PC-9 (cell line): ENCODE measurements around the gene RARB. TPM values are rescaled to one million over a fixed set of nuclear protein-coding genes. Genes with fewer than 3 reads are reported as not detected.

ENCODE experiments used
- BruUV-seq: library from RNA; stranded (reverse); fragments of 400-500 nt; replicated peaks from 2 replicates; lab custom pipeline; 2021; lab: Mats Ljungman, UMichigan
- CTCF ChIA-PET: fragments of 300-600 bp; sonication (Branson Sonifier 250); formaldehyde crosslinking; loops from one replicate; lab custom pipeline; 2022; ENCODE audit warnings: antibody characterized with exemption; lab: Charles Lee
- POLR2A ChIA-PET: fragments of 300-600 bp; sonication (Branson Sonifier 250); formaldehyde crosslinking; loops from one replicate; lab custom pipeline; 2022; ENCODE audit warnings: antibody characterized with exemption; ENCODE audit not compliant: unreplicated experiment; lab: Charles Lee
- DNase-seq, 2 experiments: peaks; one replicate each; pipeline versions ENCODE4 v3.0.0 to v3.0.0-alpha.2; 2015 to 2022; ENCODE audit warnings: mixed read lengths in 1 of 2
- H2AFZ ChIP-seq: fragments of 200-600 bp; sonication (generic); 2 replicates; pipeline ENCODE4 v1.8.1; 2017; ENCODE audit warnings: antibody characterized with exemption
- H3F3A ChIP-seq: fragments of 200-600 bp; sonication (generic); 2 replicates; pipeline ENCODE4 v1.8.1; 2017; ENCODE audit warnings: antibody characterized with exemption, mild to moderate bottlenecking, low read depth; ENCODE audit not compliant: insufficient read depth
- H3K27ac ChIP-seq: fragments of 200-600 bp; sonication (generic); 2 replicates; pipeline ENCODE4 v1.6.1; 2016; ENCODE audit warnings: mixed run types
- H3K27me3 ChIP-seq: fragments of 200-600 bp; sonication (generic); 2 replicates; pipeline ENCODE4 v1.6.1; 2016; ENCODE audit warnings: low read depth, mixed run types; ENCODE audit not compliant: insufficient read depth
- H3K36me3 ChIP-seq: fragments of 200-600 bp; sonication (generic); 2 replicates; pipeline ENCODE4 v1.6.1; 2016; ENCODE audit warnings: low read depth, mixed run types
- H3K4me1 ChIP-seq: fragments of 200-600 bp; sonication (generic); replicated peaks from 2 replicates; pipeline ENCODE4 v1.6.1; 2016; ENCODE audit warnings: mixed run types; ENCODE audit not compliant: insufficient read depth
- H3K4me2 ChIP-seq: fragments of 200-600 bp; sonication (generic); 2 replicates; pipeline ENCODE4 v1.6.1; 2017; ENCODE audit warnings: mixed run types
- H3K4me3 ChIP-seq: fragments of 200-600 bp; sonication (generic); 2 replicates; pipeline ENCODE4 v1.6.1; 2016; ENCODE audit warnings: mixed run types
- H3K79me2 ChIP-seq: fragments of 200-600 bp; sonication (generic); 2 replicates; pipeline ENCODE4 v1.6.1; 2017; ENCODE audit warnings: low read depth, mixed run types
- H3K9me2 ChIP-seq: fragments of 200-600 bp; sonication (generic); 2 replicates; pipeline ENCODE4 v1.8.1; 2017; ENCODE audit warnings: mild to moderate bottlenecking; ENCODE audit not compliant: insufficient read depth
- H3K9me3 ChIP-seq: fragments of 200-600 bp; sonication (generic); 2 replicates; pipeline ENCODE4 v1.8.1; 2016; ENCODE audit warnings: low read depth; ENCODE audit not compliant: insufficient read depth
- H4K20me1 ChIP-seq: fragments of 200-600 bp; sonication (generic); 2 replicates; pipeline ENCODE4 v1.8.1; 2017; ENCODE audit not compliant: insufficient read depth
- CTCF ChIP-seq: fragments of 200-600 bp; sonication (generic); conservative IDR thresholded peaks from 2 replicates; pipeline ENCODE4 v1.6.1; 2017; ENCODE audit warnings: mixed run types, antibody characterized with exemption, mild to moderate bottlenecking, moderate library complexity
- EZH2 ChIP-seq: fragments of 200-600 bp; sonication (generic); IDR thresholded peaks from 2 replicates; pipeline ENCODE4 v1.8.0; 2017; ENCODE audit warnings: antibody characterized with exemption, low read depth
- intact Hi-C: fragments of 100-400 bp; cut with micrococcal nuclease; formaldehyde crosslinking; loops from one replicate; pipeline ENCODE4 v1.10.0; 2022; ENCODE audit not compliant: unreplicated experiment
- total RNA-seq: library from RNA; stranded (reverse); gene quantifications from 2 replicates; pipeline ENCODE4 v1.2.3, GENCODE V29; 2021

Gene RARB
- total RNA-seq, 1 experiment from 2014 or later = 1.0 TPM

- Histone ChIP-seq H3K79me2 (no peaks in the 10 kb centered on the region), H2AFZ (no peak overlapping the region), H3K36me3 (no peaks in the 10 kb centered on the region), H3K4me3 (no peak overlapping the region), H3F3A (peaks cover 13% of the 10 kb centered on the region), H3K4me2 (no peak overlapping the region), H3K27me3 (no peaks in the 10 kb centered on the region), H3K27ac (no peak overlapping the region), H3K4me1 (peaks cover 35% of the 10 kb centered on the region), H4K20me1 (no peaks in the 10 kb centered on the region), H3K9me3 (no peaks in the 10 kb centered on the region; the same call in 1 of the 2 replicates), H3K9me2 (no peaks in the 10 kb centered on the region)
- no TSS peak for BruUV-seq
- no peak for DNase-seq
- TF ChIP-seq EZH2 (no peak), CTCF (no peak)
- intact Hi-C loops = no loop called here
- ChIA-PET POLR2A (no interaction called here), CTCF (no interaction called here)
Measured at GRCh38 chr3:25460751-25461150, 32.7 kb downstream of the RARB start.

GRCh38 chr3:25461946-25462345, 33.9 kb downstream of the RARB start:
- no peaks in the 10 kb centered on the region for H3K9me2 ChIP-seq
- no peaks in the 10 kb centered on the region; the same call in 1 of the 2 replicates for H3K9me3 ChIP-seq
- CTCF ChIA-PET = no interaction called here
- no peaks in the 10 kb centered on the region for H3K79me2 ChIP-seq
- no peak overlapping the region for H3K4me2 ChIP-seq
- H2AFZ ChIP-seq = no peak overlapping the region
- BruUV-seq = no TSS peak
- no peaks in the 10 kb centered on the region for H4K20me1 ChIP-seq
- TF ChIP-seq EZH2 (no peak), CTCF (no peak)
- H3F3A ChIP-seq = peaks cover 13% of the 10 kb centered on the region
- no peaks in the 10 kb centered on the region for H3K27me3 ChIP-seq
- POLR2A ChIA-PET = no interaction called here
- peaks cover 25% of the 10 kb centered on the region for H3K4me1 ChIP-seq
- intact Hi-C loops = no loop called here
- H3K4me3 ChIP-seq = no peak overlapping the region
- no peak for DNase-seq
- no peaks in the 10 kb centered on the region for H3K36me3 ChIP-seq
- H3K27ac ChIP-seq = no peak overlapping the region

- no peak for DNase-seq
- Histone ChIP-seq H3K4me1 (peaks cover 20% of the 10 kb centered on the region), H3K9me2 (no peaks in the 10 kb centered on the region), H3K36me3 (no peaks in the 10 kb centered on the region), H3K27me3 (no peaks in the 10 kb centered on the region), H3K79me2 (no peaks in the 10 kb centered on the region), H3K4me2 (no peak overlapping the region), H3F3A (peaks cover 12% of the 10 kb centered on the region), H2AFZ (no peak overlapping the region), H4K20me1 (no peaks in the 10 kb centered on the region), H3K27ac (no peak overlapping the region), H3K4me3 (no peak overlapping the region), H3K9me3 (no peaks in the 10 kb centered on the region; the same call in 1 of the 2 replicates)
- BruUV-seq = no TSS peak
- ChIA-PET POLR2A (no interaction called here), CTCF (no interaction called here)
- intact Hi-C loops = no loop called here
- TF ChIP-seq EZH2 = no peak
- TF ChIP-seq CTCF = no peak
Measured at GRCh38 chr3:25462495-25462894, 34.4 kb downstream of the RARB start.
